Activated CD8-positive, alpha-beta memory T cell treated with anti-CD3 and anti-CD28 coated beads, Interleukin-2, amount 50 U/mL, for 1 hour (primary cell): ENCODE measurements around the gene MTFR1L.

Experiments used
- DNase-seq: peaks from one replicate; pipeline ENCODE4 v3.0.0-alpha.2; 2020; ENCODE audit errors: extremely low read depth

The MTFR1L gene

DNA sequence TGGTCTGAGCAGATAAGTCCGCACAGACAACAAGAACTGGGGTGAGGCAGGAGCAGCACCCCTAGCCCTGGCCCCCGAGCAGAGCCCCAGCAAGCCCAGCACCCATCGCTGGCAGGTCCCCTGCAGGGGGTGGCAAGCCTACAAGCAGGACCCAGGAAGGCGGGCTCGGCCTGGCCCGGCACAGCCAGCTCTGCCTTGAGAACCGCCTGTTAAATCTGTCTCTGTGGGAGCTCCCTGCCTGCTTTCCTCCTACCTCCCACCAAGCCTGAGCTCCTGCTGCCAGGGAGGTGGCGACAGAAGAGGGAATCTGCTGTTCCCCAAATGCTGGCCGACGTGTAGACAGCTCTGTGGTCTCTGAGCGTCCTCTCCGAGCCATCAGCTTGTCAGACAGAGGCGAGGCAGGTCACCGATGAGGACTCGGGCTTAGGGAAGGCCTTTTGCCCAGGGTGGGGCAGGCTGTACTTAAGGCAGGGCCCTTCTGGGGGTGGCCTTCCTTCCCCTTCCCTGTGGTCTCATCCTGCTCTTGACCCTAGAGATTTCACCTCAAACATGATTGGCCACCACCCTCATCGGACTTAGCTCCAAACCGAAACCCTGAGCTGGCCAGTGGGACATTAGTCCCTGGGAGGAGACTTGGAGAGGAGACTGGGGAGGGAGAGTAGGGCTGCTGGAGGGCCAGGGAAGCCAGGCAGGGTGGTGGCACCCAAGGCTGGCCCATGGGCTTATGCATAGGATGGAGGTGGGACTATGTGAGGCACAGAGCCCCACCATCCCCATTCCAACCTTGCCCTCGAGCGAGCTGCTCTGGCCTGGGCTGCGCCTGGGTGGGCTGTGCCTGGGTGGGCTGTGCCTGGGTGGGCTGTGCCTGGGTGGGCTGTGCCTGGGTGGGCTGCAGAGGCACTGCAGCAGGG, 12.0 kb upstream of the MTFR1L start:
- no peak for DNase-seq

DNA sequence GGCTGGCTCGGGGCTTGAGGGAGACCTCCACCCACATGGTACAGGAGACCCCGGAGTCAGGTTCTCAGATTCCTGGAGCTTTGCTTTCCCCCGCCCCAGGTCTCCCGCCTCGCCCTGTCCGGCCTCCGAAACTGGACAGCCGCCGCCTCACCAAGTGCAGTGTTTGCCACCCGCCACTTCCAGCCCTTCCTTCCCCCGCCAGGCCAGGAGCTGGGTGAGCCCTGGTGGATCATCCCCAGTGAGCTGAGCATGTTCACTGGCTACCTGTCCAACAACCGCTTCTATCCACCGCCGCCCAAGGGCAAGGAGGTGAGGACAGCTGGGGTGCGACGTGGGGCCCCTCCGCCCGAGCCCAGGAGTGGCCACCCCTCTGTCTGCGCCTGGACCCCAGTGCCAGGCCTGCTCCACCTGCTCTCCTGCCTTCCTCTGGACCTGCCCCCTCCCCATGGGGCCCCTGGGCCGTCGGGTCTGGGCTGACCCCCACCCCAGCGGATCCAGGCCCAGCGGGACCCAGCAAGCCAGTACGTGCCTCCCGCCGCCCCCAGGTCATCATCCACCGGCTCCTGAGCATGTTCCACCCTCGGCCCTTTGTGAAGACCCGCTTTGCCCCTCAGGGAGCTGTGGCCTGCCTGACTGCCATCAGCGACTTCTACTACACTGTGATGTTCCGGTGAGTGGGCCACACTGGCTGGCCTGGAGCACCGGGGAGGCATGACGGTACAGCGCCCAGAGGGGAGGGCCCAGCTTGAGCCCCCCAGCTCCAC, 11.1 kb upstream of the MTFR1L start:
- DNase-seq, result no peak

DNA sequence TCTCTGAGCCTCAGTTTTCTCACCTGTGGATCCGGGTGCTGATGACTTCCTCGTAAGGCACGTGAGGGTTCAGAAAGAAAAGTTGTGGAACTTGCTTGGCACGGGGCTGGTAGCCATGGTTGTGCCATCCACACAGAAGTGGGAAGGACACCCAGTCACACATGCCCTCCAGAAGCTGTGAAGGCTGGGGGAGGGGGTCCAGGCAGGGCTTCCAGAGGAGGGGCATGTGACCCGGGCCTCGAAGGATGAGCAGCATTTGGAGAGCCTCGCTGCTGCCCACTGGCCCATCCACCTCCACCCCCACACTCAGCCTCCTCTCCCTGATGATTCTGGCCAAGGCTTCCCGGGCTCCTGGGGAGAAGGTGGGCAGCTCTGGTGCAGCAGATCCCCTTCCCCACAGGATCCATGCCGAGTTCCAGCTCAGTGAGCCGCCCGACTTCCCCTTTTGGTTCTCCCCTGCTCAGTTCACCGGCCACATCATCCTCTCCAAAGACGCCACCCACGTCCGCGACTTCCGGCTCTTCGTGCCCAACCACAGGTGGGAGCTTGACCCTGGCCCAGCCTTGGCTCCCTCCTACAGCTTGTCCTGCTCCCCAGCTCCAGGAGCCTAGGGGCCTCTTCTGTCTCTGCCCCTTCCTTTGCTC, 10.3 kb upstream of the MTFR1L start:
- DNase-seq, result no peak

DNA sequence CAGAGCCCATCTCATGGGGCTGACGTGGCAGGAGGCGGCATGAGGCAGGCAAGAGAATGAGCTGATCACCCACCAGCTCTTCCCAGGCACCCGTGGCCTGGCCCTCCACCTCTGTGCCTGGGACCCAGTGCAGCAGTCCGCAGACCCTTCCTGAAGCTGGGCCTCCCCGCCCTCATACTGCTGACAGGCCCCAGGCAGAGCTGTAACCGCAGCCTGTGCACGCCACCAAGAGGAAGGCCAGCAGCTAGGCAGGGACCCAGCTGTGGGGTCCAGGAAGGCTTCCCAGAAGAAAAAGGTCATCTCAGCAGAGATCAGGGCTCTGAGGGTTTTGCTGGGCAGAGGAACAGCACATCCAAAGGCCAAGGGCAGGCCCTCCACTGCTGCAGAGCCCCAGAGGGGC, 9.8 kb upstream of the MTFR1L start:
- no peak for DNase-seq

DNA sequence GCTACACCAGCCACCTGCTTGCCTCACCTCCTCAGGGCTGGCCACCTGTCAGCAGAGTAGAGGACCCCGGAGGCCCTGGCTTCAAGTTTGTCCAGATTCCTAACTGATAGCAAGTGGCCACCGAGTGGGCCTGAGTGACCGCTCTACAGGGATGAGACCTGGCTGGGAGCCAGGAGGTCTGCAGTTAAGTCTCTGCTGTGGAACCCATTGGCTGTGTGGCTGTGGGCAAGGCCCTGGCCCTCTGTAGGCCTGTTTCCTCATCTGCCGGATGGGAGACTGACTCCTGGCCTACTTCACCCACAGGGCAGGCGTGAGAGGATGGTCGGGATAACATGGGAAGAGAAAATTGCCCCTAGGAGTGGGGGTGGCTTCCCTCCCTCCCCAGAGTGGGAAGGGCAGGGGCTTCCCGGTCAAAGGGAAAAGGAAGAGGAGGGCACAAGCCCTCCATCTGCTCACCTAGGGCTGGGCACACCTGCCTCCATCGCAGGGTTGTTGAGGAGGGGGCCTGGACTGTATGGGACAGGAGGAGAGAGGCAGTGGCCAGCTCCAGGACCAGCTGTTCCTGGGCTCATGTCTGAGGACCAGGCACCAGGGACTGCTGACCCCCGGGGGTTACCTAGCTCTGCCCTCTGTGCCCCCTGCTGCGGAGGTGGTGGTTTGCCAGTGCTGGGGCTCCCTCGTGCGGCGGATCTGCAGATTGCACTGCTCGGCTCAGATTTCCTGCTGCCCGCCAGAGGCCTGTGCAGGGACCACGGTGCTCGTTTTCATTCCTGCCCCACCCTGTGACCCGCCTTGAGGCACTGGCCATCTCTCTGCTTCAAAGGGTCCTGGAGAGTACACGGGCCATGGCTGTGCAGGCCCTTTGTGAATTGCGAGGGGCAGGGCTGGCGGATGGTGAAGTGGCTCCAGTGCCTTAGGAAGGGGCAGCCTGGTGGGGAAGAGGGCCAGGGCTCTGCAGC, 9.1 kb upstream of the MTFR1L start:
- no peak for DNase-seq

DNA sequence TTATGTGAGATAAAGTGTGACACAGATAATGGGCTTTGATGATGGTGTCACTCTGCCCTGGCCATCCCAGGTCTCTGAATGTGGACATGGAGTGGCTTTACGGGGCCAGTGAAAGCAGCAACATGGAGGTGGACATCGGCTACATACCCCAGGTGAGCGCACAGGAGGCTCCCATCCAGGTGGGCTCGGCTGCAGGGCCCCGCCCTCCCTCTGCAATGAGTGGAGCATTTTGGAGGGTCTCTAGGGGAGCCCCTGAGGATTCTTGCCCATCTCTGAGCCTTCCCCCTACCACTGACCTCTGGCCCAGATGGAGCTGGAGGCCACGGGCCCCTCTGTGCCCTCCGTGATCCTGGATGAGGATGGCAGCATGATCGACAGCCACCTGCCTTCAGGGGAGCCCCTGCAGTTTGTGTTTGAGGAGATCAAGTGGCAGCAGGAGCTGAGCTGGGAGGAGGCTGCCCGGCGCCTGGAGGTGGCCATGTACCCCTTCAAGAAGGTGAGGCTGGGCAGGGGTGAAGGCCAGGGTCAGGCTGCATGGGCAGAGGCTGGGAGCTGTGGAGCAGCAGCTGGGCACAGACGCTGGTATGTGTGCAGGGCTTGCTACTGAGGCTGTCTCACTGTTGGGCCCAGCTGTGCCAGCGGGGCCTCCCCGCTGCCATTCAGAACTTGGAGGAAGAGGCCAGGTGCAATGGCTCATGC, 8.2 kb upstream of the MTFR1L start:
- no peak for DNase-seq

DNA sequence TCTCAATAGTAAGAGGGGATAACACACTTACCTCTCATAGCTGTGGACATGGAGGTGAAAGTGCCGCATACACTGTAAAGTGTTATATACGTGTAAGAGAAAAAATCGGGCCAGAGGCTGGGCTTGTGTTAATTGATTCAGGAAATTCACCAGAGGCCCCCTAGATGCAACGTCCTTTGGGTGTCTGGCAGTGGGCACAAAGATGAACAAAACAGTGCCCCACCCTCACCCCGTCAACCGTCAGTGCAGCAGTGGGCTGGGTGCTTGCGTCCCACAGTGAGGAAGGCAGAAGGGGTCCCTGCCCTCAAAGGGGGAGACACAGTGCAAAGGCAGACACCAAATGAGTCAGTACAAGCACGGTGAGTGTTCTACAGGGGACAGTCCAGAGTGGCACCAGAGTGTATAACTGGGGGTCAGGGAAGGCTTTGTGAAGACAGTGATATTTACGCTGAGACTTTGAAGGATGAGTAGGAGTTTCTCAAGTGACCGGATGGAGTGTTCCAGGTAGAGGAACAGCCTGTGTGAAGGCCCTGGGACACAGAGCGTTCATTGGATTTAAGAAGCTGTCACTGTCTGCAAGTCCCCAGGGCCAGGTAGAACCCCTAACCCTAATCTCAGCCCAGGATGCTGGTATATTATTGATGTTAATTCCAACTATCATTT, 6.6 kb upstream of the MTFR1L start:
- DNase-seq, result no peak

DNA sequence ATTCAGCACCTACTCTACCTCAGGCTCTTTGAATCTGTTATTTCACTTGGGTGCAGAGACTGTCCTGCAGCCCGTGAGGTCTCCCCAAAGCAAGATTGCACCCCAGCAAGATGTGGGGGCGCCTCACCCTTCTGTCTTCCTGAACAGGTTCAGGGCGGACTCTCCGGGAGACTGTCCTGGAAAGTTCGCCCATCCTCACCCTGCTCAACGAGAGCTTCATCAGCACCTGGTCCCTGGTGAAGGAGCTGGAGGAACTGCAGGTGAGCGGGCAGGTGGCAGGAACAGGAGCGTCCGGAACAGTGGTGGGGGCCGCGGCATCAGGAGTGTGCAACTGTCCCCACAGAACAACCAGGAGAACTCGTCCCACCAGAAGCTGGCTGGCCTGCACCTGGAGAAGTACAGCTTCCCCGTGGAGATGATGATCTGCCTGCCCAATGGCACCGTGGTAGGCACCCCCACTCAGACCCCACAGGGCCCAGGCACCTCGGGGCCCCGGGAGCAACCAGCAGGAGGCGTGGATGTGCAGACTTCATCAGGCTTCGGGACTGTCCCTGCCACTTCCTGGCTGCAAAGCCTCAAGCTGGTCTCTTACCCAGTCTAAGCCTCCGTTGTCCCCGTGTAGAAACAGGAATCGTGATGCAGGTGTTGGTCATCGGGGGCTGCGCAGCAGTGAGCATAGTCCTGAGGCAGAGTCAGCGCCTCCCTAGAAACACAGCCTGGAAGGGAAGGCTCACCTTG, 5.9 kb upstream of the MTFR1L start:
- no peak for DNase-seq

DNA sequence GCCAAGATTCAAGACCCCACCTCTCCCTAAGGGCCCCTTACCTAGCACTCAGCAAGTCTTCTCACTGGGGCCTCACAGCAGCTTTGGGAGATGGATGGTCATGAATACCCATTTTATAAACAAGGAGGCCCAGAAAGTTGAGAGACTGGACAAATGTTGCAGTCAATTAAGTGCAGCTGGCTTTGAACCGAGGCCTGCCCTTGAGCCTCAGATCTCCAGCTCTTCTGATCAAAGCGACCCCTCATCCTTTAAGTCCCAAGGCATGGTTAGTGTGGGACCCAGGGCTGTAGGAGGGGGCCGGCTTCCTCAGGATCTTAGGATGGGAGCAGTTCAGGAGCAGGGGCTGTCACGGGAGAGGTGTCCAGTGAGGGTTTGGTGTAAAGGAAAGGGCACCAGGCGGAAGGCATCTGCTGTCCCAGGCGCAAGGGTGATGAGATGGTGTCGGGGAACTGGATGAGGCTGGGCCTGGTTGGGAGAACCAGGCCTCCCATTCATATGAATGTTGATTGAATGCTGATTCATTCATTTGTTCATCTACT, 5.1 kb upstream of the MTFR1L start:
- DNase-seq, result no peak

DNA sequence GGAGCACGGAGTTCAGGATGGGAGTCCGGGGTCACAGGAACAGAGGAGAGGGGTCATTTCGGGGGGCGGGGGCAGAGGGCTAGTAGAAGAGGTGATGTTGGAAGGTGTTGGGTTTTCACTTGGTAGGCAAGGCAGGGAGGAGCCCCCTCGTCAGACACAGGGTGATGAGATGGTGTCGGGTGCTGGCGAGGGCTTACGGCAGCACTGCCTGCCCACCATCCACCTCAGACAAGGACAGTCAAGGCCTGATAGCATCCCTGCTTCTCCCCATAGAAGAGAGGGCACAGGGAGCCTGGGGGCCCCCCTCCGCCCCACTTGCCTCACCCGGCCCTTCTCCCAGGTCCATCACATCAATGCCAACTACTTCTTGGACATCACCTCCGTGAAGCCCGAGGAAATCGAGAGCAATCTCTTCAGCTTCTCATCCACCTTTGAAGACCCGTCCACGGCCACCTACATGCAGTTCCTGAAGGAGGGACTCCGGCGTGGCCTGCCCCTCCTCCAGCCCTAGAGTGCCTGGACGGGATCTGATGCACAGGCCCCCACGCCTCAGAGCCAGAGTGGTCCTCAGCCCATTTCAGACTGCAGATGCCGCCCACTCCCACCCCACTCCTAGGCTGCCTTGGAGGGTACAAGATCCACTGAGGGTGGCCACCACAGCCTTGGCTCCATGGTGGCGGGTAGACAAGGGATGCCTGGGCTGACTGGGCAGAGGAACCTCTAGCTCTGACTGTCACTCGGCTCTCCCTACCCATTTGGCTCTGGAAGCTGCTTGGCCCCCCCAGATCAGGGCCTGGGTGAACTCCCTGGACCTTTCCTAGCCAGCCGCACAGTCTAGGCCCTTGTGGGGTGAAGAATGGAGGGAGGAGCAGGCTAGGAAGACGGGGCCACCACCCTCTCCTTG, 4.3 kb upstream of the MTFR1L start:
- DNase-seq, result no peak

DNA sequence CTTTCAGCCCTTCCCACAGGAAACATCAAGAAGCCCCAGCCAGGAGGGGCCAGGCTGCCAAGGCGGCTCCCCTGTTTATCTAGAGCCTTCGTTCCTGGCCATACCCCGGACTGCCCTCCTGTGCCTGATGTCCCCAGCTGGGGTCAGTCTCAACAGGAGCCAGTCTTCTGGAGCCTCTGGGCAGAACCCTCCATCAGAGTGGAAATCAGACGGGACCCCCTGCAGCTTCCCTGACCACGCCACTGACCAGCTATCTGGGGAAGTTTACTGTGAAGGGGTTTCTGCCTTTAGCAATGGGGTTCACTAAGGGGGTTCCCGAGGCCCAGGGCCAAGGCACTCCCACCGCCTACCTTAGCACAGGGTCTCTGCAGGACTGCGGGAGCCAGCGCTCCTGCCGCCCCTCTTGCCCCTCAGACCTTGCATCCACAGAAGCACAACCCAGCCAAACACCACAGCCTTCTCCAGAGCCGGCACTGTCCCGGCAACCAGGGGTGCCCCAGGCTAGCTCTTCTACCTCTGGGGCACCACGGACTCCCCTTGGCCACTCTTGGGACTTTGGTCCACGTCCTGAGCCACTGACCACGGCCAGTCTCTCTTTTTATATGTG, 3.5 kb upstream of the MTFR1L start:
- DNase-seq, result no peak

DNA sequence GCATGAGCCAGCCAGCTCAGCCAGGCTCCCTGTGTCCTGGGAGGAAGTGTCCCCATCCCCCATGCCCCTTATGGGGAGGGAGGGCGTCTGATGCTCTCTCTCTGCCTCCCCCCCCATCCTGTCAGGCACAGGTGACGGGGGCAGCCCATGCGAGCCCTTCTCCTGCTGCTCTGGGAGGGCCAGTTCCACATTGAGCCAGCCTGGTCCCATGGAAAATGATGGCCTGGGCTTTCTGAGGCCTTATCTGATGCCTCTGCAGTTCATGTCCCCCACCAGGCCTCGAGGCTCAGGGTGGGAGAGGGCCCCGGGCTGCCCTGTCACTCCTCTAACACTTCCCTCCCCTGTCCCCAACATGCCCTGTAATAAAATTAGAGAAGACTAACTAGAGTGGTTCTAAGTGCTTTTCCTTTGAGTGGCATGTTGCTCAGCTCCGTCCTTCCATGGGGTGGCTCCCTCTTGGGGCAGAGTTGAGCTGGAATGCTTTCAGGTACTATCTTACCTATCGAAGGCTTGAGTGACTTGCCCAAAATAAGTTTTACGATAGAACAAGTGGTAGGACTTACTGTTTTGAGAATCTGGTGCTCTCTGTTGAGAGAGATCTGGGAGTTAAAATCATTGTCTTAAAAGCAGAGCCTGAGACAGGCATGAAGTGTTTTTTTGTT, 1.8 kb upstream of the MTFR1L start:
- no peak for DNase-seq

DNA sequence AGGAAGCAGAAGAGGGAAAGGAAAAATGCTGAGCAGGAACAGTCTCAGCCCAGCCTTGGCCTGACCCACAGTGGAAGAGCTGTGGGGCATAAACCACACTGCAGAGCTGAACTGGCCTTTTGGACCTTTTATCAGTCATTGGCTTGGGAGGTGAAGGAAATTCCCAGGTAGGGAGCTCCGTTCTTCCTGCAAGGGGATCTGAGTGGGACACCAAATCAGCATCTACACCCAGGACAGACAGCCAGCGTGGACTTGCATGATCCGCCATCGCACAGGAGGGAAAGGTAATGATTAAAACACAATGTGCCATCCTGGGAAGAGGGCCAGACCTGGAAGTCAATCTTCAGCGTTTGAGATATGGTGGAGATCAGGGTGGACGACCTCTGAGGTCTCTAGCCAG, 1.2 kb upstream of the MTFR1L start:
- DNase-seq, result no peak

DNA sequence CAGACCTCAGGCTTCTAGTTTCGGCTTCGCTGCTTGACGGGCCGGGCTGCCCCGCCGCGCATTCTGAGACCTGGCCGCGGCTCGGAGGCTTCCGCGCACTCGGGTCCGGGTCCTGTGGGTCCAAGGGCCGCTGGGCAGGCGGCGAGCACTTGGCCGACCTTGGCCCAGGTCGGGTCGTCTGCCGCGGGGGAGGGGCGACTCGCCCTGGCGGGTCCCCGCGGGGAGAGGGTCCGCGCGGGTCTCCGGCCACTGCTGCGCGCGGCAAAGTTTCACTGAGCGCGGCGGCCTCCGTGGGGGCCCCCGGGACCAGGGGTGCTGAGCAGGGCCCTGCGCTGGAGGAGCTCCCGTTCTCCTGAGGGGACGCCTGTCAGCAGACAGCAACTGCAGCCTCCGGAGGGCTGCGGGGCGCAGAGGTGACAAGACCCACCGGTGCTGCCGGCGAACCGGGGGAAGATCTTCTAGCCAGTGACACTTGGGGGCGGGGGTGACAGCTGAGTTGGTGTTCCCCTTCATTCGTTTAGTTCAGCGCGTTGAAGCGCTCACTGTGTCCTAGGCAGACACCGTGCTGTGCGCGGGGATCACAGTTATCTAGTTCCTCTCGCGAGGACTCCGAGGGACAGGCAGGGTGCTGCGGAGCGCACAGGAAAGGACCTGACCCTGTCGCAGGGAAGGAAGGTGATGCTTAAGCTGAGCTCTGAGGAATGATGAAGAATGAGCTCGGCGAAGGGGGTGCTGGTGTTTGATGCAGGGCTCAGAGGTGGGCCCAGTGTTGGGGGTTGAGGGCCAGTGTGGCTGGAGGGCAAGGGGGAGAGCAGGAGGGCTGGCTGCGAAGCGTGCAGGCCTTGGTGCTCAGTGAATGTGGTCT, 725 bp downstream of the MTFR1L start:
- DNase-seq, result no peak

DNA sequence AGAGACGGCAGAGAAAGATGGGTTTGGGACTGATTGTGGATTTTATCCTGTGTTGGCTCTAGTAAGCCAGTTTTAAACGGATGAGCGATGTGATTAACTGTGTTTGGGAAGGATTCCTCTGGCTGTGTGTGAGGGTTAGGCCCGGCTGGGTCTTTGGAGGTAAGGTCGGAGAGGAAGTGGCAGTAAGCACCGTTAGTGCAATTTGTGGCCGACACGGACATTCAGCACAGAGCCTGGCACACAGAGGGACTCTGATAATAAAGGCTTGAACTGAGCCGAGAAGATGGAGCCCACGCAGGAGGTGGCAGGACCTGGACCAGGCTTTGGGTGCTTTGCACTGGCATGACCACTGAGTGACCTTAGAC, 1.3 kb downstream of the MTFR1L start:
- DNase-seq, result no peak

DNA sequence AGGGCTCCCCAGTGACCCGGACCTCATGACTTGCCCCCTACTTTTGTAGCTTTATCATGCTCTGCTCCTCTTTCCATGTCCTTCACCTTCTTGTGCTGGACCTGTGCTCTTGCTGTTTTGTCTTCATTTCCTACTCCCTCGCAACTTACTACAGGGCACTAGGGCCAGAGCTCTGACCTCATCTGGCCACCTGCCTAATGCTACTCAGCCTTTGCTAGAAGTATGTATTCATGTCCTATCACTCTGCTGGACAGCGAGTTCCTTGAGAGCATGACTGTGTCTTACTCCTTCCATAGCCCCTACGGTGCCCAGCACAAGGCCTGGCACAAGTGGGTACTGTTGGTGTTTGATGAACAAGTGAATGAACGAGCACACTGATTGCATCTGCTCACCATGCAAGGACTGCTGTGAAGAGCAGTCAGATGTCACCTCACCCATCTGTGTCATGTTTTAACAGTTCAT, 1.9 kb downstream of the MTFR1L start:
- no peak for DNase-seq
